ENCODE measurements around the gene LRP11.

GRCh38 chr6:149779644-149779963, 84.6 kb downstream of the LRP11 start:
- TF ChIP-seq GATA2 (IDR thresholded peaks at IDR 0.05; ENCODE audit: low read depth, low read length) (no peak), GATA3 (IDR thresholded peaks at IDR 0.05; ENCODE audit: low read depth, low read length) (no peak)
